Measurements from ENCODE around the gene MEF2A. TPM values are rescaled to one million over a fixed set of nuclear protein-coding genes. Genes with fewer than 3 reads are reported as not detected.

Gene MEF2A
- total and polyA plus RNA-seq, 9 donors: 25.5 to 82.7 (median 59.9) TPM

DNA sequence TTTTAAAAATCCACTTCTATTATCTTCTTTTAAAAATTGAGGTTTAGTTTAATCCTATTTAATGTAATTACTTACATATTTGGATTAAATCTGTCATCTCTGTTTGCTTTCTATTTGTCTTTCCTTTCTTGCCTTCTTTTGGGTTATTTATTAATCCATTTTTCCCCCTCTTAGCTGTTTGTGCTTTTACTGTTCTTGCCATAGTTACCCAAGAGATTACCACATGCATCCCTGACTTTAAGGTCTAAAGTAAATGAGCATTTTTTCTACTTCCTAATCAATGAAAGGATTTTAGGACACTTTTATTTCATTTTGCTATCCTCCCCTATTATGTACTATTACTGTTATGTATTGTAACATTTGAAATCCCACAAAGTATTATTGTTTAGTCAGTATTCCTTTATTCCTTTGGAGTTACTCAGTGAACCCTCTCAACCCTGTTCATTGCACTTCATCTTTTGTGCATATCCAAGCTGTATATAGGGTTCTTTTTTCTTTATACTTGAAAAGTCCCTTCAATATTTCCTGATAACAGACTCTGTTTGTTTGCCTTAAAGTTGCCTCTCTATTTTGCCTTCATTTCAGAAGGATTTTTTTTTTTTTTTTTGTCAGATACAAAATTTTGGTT is 62.7 kb downstream of the MEF2A start:
- Histone ChIP-seq H3K27me3 (no peaks in the 10 kb centered on the region), H3K4me3 (no peak overlapping the region), H3K4me1 (ENCODE audit: insufficient read depth) (no peaks in the 10 kb centered on the region), H3K36me3 (no peaks in the 10 kb centered on the region), H3K27ac (no peak overlapping the region), H3K9me3 (no peaks in the 10 kb centered on the region)
- intact Hi-C loops (cut with DNase I): no loop called here
- TF ChIP-seq EP300 (IDR thresholded peaks at IDR 0.05): no peak
- TF ChIP-seq POLR2A (IDR thresholded peaks at IDR 0.05): no peak
- TF ChIP-seq, protein P1, sequence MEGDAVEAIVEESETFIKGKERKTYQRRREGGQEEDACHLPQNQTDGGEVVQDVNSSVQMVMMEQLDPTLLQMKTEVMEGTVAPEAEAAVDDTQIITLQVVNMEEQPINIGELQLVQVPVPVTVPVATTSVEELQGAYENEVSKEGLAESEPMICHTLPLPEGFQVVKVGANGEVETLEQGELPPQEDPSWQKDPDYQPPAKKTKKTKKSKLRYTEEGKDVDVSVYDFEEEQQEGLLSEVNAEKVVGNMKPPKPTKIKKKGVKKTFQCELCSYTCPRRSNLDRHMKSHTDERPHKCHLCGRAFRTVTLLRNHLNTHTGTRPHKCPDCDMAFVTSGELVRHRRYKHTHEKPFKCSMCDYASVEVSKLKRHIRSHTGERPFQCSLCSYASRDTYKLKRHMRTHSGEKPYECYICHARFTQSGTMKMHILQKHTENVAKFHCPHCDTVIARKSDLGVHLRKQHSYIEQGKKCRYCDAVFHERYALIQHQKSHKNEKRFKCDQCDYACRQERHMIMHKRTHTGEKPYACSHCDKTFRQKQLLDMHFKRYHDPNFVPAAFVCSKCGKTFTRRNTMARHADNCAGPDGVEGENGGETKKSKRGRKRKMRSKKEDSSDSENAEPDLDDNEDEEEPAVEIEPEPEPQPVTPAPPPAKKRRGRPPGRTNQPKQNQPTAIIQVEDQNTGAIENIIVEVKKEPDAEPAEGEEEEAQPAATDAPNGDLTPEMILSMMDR (IDR thresholded peaks at IDR 0.05): no peak
- DNase-seq: no peak

DNA sequence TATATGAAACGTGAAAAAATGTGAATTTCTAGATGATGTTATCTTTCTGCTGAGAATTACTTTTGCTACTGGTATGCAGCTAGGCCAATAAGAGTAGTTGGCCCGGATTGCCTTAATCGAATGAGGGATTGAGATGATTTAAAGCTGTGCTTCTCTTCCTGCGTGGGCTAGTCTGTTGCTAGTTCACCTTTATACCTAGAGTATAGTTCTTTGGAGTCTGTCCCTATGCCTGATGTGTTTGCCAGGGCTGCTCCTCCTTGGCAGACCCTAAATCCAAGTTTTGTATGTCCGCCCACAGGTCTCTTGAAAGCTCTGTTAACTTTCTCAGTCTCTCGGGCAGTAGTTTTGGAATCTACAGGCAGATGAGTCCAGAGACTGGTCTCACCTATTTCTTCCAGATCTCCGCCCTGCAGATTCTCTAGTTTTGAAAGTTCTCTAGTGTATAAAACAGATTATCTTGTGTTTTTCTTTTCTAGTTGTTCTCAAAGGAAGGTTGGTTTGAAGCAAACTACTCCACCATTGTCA is 64.9 kb downstream of the MEF2A start:
- Histone ChIP-seq H3K27me3 (no peaks in the 10 kb centered on the region), H3K9me3 (no peaks in the 10 kb centered on the region), H3K4me1 (ENCODE audit: insufficient read depth) (no peaks in the 10 kb centered on the region), H3K27ac (no peak overlapping the region), H3K4me3 (no peak overlapping the region), H3K36me3 (no peaks in the 10 kb centered on the region)
- 80 to 88% (median 83%) methylated on average over 7 of the region's 7 CpGs for WGBS, 3 donors
- intact Hi-C loops (cut with DNase I): no loop called here
- TF ChIP-seq EP300 (IDR thresholded peaks at IDR 0.05): no peak
- TF ChIP-seq POLR2A (IDR thresholded peaks at IDR 0.05): no peak
- TF ChIP-seq, protein P1 (IDR thresholded peaks at IDR 0.05): no peak
- no peak for DNase-seq

DNA sequence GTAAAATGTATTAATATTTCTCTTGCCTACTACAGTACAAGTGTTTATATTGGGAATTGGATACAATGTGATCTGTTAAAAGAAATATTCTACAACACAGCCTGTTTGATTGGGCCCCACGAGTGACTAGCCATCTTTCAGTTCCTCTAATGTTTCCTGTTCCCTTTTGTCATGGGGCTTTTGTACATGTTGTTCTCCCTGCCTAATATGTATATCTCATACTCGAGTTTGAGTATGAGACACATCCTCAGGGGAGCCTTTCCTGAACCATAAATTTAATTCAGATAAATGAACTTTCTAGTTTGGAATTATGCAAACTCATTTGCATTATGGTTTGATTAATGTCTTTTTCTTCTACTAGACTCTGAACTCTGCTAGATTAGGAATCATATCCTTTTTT is 65.5 kb downstream of the MEF2A start:
- no peak overlapping the region for H3K4me3 ChIP-seq
- H3K36me3 ChIP-seq: no peaks in the 10 kb centered on the region
- no peaks in the 10 kb centered on the region for H3K27me3 ChIP-seq
- intact Hi-C loops (cut with DNase I): no loop called here
- H3K27ac ChIP-seq: no peak overlapping the region
- no peaks in the 10 kb centered on the region for H3K4me1 ChIP-seq (ENCODE audit: insufficient read depth)
- whole genome bisulfite sequencing, 3 donors: 22 to 42% (median 29%) methylated on average over 2 of the region's 2 CpGs
- no peak for TF ChIP-seq EP300 (IDR thresholded peaks at IDR 0.05)
- TF ChIP-seq, protein P1 (IDR thresholded peaks at IDR 0.05): no peak
- no peak for TF ChIP-seq POLR2A (IDR thresholded peaks at IDR 0.05)
- DNase-seq: no peak
- no peaks in the 10 kb centered on the region for H3K9me3 ChIP-seq

DNA sequence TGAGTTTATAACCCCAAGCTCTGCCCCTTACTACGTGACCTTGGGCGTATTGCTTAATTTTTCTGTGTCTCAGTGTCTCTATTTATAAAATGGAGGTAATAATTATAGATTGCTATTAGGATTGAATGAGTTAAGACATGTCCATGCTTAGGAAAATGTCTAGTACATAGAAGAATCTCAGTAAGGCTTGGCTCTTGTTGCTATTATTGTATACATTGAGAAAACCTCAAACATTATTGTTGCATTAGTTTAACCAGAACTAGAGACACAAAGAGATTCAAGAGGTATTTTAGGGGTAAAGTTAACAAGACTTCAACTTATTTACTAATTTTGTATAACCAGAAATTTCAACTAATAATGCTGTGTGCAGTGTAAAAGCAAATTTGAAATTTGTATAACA is 66.7 kb downstream of the MEF2A start:
- TF ChIP-seq EP300 (IDR thresholded peaks at IDR 0.05): no peak
- Histone ChIP-seq H3K36me3 (no peaks in the 10 kb centered on the region), H3K4me1 (ENCODE audit: insufficient read depth) (no peaks in the 10 kb centered on the region), H3K9me3 (no peaks in the 10 kb centered on the region), H3K4me3 (no peak overlapping the region), H3K27ac (no peak overlapping the region), H3K27me3 (no peaks in the 10 kb centered on the region)
- no peak for DNase-seq
- intact Hi-C loops (cut with DNase I): no loop called here
- 86 to 93% (median 87%) methylated on average over 2 of the region's 2 CpGs for WGBS, 3 donors

DNA sequence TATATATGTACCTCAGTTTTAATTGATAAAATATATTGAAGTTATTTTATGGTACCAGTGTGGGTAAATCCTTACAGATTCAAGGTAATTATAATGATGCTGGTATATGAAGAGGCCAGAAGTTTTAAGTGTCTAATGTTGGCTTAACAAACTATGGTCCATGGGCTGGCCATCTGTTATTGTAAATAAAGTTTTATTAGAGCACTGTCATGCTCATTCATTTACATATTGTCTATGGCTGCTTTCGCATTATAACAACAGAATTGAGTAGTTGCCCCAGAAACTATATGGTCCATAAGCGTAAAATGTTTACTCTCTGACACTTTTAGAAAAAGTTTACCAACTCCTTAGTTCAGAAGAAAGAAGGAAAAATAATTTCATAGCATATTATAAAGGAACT is 67.9 kb downstream of the MEF2A start:
- Histone ChIP-seq H3K4me1 (ENCODE audit: insufficient read depth) (no peaks in the 10 kb centered on the region), H3K36me3 (no peaks in the 10 kb centered on the region), H3K27me3 (no peaks in the 10 kb centered on the region), H3K9me3 (no peaks in the 10 kb centered on the region), H3K27ac (no peak overlapping the region), H3K4me3 (no peak overlapping the region)
- no peak for TF ChIP-seq EP300 (IDR thresholded peaks at IDR 0.05)
- TF ChIP-seq, protein P1 (IDR thresholded peaks at IDR 0.05): no peak
- TF ChIP-seq POLR2A (IDR thresholded peaks at IDR 0.05): no peak
- DNase-seq: no peak
- 96 to 100% (median 98%) methylated on average over 2 of the region's 2 CpGs for WGBS, 3 donors
- intact Hi-C loops (cut with DNase I): no loop called here
